Measurements from ENCODE around the gene ALDH5A1.
A peak's percentile ranks its signal among the peaks of the same experiment; 100 is the strongest.

Gene ALDH5A1

GRCh38 chr6:24494821-24495795 lies at the start of gene ALDH5A1:
Gene ALDH5A1, plus strand, starts transcription at chr6:24494969. Its CDS starts 28 bp downstream, at chr6:24494997.
- H3K4me3 ChIP-seq = peak within 1 kb of the TSS; percentile 75 to 77
- H3K27me3 ChIP-seq = no peaks in the 10 kb centered on the region
- no peaks in the 10 kb centered on the region for H3K36me3 ChIP-seq
- DNase-seq = peak; percentile 75 to 84
- intact Hi-C loops (cut with DNase I; ENCODE audit: low total_unique reads) = no loop called here
- peak in 1 of 2 experiments; percentile 6 for TF ChIP-seq CTCF (IDR thresholded peaks at IDR 0.05)
- peaks cover 0 to 20% (median 6%) of the 10 kb centered on the region in 4 donors for H3K4me1 ChIP-seq
- peak within 1 kb of the TSS; percentile 85 to 91 for H3K27ac ChIP-seq
- no peaks in the 10 kb centered on the region for H3K9me3 ChIP-seq

- no peak for TF ChIP-seq CTCF (IDR thresholded peaks at IDR 0.05)
- intact Hi-C loops (cut with DNase I; ENCODE audit: low total_unique reads) = no loop called here
These were observed 49.1 kb upstream of the ALDH5A1 start for GRCh38 chr6:24445704-24446103.

GRCh38 chr6:24446670-24447069 lies 48.1 kb upstream of the ALDH5A1 start:
- Histone ChIP-seq H3K4me1 (no peaks in the 10 kb centered on the region), H3K4me3 (no peak overlapping the region), H3K36me3 (peaks cover 0 to 23% (median 5%) of the 10 kb centered on the region in 3 donors), H3K9me3 (no peaks in the 10 kb centered on the region), H3K27ac (no peak overlapping the region), H3K27me3 (no peaks in the 10 kb centered on the region)
- intact Hi-C loops (cut with DNase I; ENCODE audit: low total_unique reads) = no loop called here
- no peak for DNase-seq
- TF ChIP-seq CTCF (IDR thresholded peaks at IDR 0.05) = no peak

More at GRCh38 chr6:24445704-24446103, 49.1 kb upstream of the ALDH5A1 start:
- H3K4me1 ChIP-seq = no peaks in the 10 kb centered on the region
- peaks cover 0 to 23% (median 5%) of the 10 kb centered on the region in 3 donors for H3K36me3 ChIP-seq
- no peaks in the 10 kb centered on the region for H3K9me3 ChIP-seq
- H3K4me3 ChIP-seq = no peak overlapping the region
- H3K27me3 ChIP-seq = no peaks in the 10 kb centered on the region
- H3K27ac ChIP-seq = no peak overlapping the region
- DNase-seq = no peak

GRCh38 chr6:24448396-24448795 lies 46.4 kb upstream of the ALDH5A1 start:
- H3K9me3 ChIP-seq = no peaks in the 10 kb centered on the region
- TF ChIP-seq CTCF (IDR thresholded peaks at IDR 0.05) = no peak
- H3K27ac ChIP-seq = no peak overlapping the region
- H3K4me1 ChIP-seq = no peaks in the 10 kb centered on the region
- no peak for DNase-seq
- no peaks in the 10 kb centered on the region for H3K27me3 ChIP-seq
- no peak overlapping the region for H3K4me3 ChIP-seq
- intact Hi-C loops (cut with DNase I; ENCODE audit: low total_unique reads) = no loop called here
- H3K36me3 ChIP-seq = peaks cover 0 to 23% (median 5%) of the 10 kb centered on the region in 3 donors

GRCh38 chr6:24448828-24449525 lies 45.8 kb upstream of the ALDH5A1 start:
- intact Hi-C loops (cut with DNase I; ENCODE audit: low total_unique reads) = no loop called here
- Histone ChIP-seq H3K9me3 (no peaks in the 10 kb centered on the region), H3K4me1 (no peaks in the 10 kb centered on the region), H3K4me3 (no peak overlapping the region), H3K27ac (no peak overlapping the region), H3K27me3 (no peaks in the 10 kb centered on the region), H3K36me3 (peaks cover 0 to 25% (median 5%) of the 10 kb centered on the region in 3 donors)
- DNase-seq = no peak
- TF ChIP-seq CTCF (IDR thresholded peaks at IDR 0.05) = no peak
